ENCODE measurements around the gene ZCWPW1. TPM values are rescaled to one million over a fixed set of nuclear protein-coding genes. Genes with fewer than 3 reads are reported as not detected.
"Not testable (repeated sequence)": the region's sequence is repeated elsewhere in the genome, so short reads cannot be mapped to it uniquely, and the experiment has no call there.

Gene ZCWPW1
- total RNA-seq, 2 donors from 2014 or later: 1.1 to 1.3 TPM

DNA sequence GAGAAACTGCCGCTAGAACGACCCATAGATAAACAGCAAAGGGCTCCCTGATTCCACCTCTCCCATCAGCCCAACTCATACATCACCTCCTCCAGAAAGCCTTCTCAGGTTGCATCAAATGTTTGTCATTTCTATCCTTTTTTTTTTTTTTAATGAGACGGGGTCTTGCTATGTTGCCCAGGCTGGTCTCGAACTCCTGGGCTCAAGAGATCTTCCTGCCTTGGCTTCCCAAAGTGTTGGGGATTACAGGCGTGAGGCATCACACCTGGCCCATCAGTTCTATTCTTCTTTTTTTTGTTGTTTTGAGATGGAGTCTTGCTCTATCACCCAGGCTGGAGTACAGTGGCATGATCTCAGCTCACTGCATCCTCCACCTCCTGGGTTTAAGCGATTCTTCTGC lies 28.5 kb upstream of the ZCWPW1 start:
- Histone ChIP-seq H3K36me3 (no peaks in the 10 kb centered on the region), H3K4me1 (no peaks in the 10 kb centered on the region), H3K27ac (no peak overlapping the region), H3K9ac (ENCODE audit: low read depth in 2 of 2, low read length in 2 of 2) (no peak overlapping the region), H3K9me3 (no peaks in the 10 kb centered on the region), H3K4me3 (no peak overlapping the region), H3K27me3 (no peaks in the 10 kb centered on the region)
- TF ChIP-seq, protein P1, sequence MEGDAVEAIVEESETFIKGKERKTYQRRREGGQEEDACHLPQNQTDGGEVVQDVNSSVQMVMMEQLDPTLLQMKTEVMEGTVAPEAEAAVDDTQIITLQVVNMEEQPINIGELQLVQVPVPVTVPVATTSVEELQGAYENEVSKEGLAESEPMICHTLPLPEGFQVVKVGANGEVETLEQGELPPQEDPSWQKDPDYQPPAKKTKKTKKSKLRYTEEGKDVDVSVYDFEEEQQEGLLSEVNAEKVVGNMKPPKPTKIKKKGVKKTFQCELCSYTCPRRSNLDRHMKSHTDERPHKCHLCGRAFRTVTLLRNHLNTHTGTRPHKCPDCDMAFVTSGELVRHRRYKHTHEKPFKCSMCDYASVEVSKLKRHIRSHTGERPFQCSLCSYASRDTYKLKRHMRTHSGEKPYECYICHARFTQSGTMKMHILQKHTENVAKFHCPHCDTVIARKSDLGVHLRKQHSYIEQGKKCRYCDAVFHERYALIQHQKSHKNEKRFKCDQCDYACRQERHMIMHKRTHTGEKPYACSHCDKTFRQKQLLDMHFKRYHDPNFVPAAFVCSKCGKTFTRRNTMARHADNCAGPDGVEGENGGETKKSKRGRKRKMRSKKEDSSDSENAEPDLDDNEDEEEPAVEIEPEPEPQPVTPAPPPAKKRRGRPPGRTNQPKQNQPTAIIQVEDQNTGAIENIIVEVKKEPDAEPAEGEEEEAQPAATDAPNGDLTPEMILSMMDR (IDR thresholded peaks at IDR 0.05): no peak
- no peak for DNase-seq
- intact Hi-C loops (cut with DNase I): no loop called here

DNA sequence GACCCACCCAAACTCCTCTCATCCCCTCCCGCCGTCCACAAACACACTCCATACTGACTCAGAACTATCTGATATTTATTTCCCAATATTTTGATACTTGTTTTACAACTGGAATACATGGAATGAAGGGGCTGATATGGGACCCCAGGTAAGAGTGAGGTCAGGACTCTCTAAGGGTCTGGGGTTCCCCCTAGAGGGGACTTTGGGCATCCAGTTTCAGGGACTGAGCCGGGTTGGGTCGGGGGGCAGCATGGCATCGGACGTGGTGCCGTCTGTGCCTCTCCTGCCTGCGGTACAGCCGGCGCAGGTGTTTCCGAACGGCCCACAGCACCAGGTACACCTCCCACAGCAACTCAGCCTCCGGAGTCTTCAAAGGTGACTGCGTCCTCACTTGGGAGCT lies 28.1 kb upstream of the ZCWPW1 start:
- intact Hi-C loops (cut with DNase I): no loop called here
- H3K9ac ChIP-seq (ENCODE audit: low read depth in 2 of 2, low read length in 2 of 2): no peak overlapping the region

DNA sequence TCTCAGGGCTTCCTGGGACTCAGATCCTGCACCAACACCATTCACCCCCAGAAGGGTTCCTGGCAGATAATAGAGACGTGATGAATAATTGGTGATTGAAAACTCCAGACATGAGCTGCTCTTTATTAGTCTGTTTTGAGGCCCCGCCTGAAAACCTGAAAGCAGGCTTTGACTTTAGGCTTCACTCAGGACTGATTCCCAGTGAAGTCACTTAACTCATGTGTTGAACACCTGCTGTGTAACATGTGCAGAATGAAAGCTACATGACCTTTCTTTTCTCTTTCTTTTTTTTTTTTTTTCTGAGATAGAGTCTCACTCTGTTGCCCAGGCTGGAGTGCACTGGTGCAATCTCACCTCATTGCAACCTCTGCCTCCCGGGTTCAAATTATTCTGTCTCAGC lies 26.7 kb upstream of the ZCWPW1 start:
- Histone ChIP-seq H3K36me3 (no peaks in the 10 kb centered on the region), H3K4me3 (no peak overlapping the region), H3K9ac (ENCODE audit: low read depth in 2 of 2, low read length in 2 of 2) (no peak overlapping the region), H3K4me1 (no peaks in the 10 kb centered on the region), H3K27ac (no peak overlapping the region), H3K27me3 (no peaks in the 10 kb centered on the region), H3K9me3 (no peaks in the 10 kb centered on the region)
- intact Hi-C loops (cut with DNase I): no loop called here
- TF ChIP-seq, protein P1 (IDR thresholded peaks at IDR 0.05): no peak
- no peak for DNase-seq

More for the DNA sequence above, 28.1 kb upstream of the ZCWPW1 start:
- Histone ChIP-seq H3K9me3 (no peaks in the 10 kb centered on the region), H3K27me3 (no peaks in the 10 kb centered on the region), H3K27ac (no peak overlapping the region), H3K4me3 (no peak overlapping the region), H3K36me3 (no peaks in the 10 kb centered on the region), H3K4me1 (no peaks in the 10 kb centered on the region)
- TF ChIP-seq, protein P1 (IDR thresholded peaks at IDR 0.05): no peak
- no peak for DNase-seq

DNA sequence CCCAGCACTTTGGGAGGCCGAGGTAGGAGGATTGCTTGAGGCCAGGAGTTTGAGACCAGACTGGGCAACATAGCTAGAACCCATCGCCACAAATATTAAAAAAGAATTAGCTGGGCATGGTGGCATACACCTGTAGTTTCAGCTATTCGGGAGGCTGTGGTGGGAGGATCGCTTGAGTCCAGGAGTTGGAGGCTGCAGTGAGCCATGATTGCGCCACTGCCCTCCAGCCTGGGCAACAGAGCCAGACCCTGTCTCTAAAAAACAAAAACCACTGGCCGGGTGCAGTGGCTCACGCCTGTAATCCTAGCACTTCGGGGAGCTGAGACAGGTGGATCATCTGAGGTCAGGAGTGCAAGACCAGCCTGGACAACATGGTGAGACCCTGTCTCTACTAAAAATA lies 25.4 kb upstream of the ZCWPW1 start:
- H3K9ac ChIP-seq (ENCODE audit: low read depth in 2 of 2, low read length in 2 of 2); H3K36me3 ChIP-seq; DNase-seq; H3K9me3 ChIP-seq; H3K27me3 ChIP-seq; intact Hi-C loops (cut with DNase I); H3K27ac ChIP-seq; H3K4me1 ChIP-seq; H3K4me3 ChIP-seq: not testable (repeated sequence)

DNA sequence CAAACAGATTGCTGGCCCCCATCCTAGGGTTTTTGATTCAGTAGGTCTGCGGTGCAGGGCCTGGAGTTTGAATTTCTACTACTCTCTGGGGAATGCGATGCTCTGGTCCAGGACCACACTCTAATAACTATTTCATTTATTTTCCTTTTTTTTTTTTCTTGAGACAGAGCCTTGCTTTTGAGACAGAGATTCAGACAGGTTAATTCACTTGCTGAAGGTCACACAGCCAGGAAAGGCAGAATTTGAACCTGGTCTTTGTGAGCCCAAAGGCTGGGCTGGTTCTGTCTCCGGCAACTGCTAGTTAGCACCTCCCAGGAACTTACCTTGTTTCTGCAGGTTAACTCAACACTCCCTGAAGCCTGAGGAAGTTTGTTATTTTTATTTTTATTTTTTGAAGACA lies 24.0 kb upstream of the ZCWPW1 start:
- Histone ChIP-seq H3K9me3 (no peaks in the 10 kb centered on the region), H3K9ac (ENCODE audit: low read depth in 2 of 2, low read length in 2 of 2) (no peak overlapping the region), H3K4me3 (no peak overlapping the region), H3K36me3 (no peaks in the 10 kb centered on the region), H3K27me3 (no peaks in the 10 kb centered on the region), H3K27ac (no peak overlapping the region), H3K4me1 (no peaks in the 10 kb centered on the region)
- no peak for DNase-seq
- intact Hi-C loops (cut with DNase I): no loop called here
- TF ChIP-seq, protein P1 (IDR thresholded peaks at IDR 0.05): no peak

DNA sequence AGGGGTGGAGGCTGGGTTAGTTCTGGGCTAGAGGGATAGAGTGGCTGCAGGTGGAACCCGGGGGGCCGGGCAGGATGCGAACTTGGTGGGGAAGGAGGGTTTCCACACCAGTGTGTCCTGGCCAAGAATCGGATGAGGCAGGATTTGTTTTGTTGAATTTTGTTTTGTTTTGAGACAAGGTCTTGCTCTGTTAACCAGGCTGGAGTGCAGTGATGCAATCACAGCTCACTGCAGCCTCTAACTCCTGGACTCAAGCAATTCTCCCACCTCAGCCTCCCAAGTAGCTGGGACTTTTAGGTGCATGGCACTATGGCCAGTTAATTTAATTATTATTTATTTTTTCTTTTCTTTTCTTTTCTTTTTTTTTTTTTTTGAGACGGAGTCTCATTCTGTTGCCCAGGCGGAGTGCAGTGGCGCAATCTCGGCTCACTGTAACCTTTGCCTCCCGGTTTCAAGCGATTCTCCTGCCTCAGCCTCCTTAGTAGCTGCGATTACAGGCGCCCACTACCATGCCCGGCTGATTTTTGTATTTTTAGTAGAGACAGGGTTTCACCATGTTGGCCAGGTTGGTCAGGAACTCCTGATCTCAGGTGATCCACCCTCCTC lies 20.8 kb upstream of the ZCWPW1 start:
- Histone ChIP-seq H3K27ac (no peak overlapping the region), H3K4me3 (no peak overlapping the region), H3K27me3 (no peaks in the 10 kb centered on the region), H3K36me3 (no peaks in the 10 kb centered on the region), H3K4me1 (no peaks in the 10 kb centered on the region), H3K9ac (ENCODE audit: low read depth in 2 of 2, low read length in 2 of 2) (no peak overlapping the region), H3K9me3 (no peaks in the 10 kb centered on the region)
- intact Hi-C loops (cut with DNase I): no loop called here
- no peak for DNase-seq
- TF ChIP-seq, protein P1 (IDR thresholded peaks at IDR 0.05): no peak

DNA sequence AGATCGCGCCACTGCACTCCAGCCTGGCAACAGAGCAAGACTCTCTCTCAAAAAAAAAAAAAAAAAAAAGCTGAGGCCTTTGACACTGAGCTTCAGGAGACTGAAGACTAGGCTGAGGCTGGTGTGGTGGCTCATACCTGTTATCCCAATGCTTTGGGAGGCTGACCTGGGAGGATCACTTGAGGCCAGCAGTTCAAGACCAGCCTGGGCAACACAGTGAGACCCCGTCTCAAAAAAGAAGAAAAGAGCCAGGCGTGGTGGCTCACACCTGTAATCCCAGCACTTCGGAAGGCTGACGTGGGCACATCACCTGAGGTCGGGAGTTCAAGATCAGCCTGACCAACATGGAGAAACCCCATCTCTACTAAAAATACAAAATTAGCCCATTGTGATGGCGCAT lies 18.9 kb upstream of the ZCWPW1 start:
- H3K9ac ChIP-seq (ENCODE audit: low read depth in 2 of 2, low read length in 2 of 2); H3K4me3 ChIP-seq; DNase-seq; H3K27ac ChIP-seq; intact Hi-C loops (cut with DNase I); H3K27me3 ChIP-seq; H3K36me3 ChIP-seq; H3K4me1 ChIP-seq; H3K9me3 ChIP-seq: not testable (repeated sequence)
